CD4-positive, alpha-beta T cell treated with Interleukin-4 for 4 hours (primary cell): ENCODE measurements around the gene ELOA.
"Not testable (repeated sequence)": the region's sequence is repeated elsewhere in the genome, so short reads cannot be mapped to it uniquely, and the experiment has no call there.

ENCODE experiments used
- DNase-seq: peaks from one replicate; pipeline ENCODE4 v3.0.0-alpha.2; 2020

Gene ELOA

GRCh38 chr1:23802809-23803342, 59.6 kb downstream of the ELOA start:
- not testable (repeated sequence) for DNase-seq

- no peak for DNase-seq
Measured at GRCh38 chr1:23803674-23804073, 60.4 kb downstream of the ELOA start.

DNA sequence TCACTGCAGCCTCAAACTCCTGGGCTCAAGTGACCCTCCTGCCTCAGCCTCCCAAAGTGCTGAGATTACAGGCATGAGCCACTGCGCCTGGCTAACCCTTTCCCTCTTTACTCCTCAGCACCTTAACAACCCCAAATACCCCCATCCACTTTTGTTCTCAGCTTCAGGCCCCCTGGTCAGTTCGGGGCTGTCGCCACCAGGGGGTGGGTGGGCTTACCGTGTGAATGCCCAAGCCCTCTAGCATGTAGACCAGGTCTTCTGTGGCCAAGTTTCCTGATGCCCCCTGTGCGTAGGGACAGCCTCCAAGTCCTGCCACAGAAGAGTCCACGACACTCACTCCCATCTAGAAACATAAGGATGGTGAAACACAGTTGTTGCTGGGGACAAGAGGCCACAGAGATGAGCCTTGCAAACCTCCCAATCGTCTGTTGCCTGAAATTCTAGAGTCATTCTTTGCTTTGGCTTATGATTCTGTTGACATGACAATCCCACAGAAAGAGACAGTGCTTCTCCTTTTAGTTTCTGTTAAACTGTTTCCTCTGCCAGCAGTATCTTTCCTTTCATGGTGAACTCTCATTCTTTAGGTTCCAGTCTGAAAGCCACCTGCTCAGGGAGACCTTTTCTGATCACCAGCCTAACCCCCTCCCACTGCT, 61.0 kb downstream of the ELOA start:
- no peak for DNase-seq

DNA sequence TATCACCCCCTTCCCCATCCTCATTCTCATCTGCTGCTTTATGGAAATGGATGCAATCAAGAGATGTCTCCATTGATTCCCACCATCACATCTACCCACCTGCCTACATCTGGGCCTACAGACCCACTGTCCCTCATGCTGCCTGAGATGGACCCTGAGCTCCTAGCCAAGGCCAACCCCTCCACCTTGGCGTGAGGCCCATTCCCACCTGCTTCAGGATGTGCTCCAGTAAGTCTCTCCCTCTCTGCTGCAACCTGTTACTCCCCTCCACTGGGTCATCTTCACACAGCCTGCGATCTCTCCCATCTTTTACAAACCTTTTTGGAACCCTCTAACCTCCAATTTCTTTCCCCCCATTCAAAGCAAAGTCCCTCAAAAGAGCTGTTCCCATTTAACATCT, 61.8 kb downstream of the ELOA start:
- no peak for DNase-seq

DNA sequence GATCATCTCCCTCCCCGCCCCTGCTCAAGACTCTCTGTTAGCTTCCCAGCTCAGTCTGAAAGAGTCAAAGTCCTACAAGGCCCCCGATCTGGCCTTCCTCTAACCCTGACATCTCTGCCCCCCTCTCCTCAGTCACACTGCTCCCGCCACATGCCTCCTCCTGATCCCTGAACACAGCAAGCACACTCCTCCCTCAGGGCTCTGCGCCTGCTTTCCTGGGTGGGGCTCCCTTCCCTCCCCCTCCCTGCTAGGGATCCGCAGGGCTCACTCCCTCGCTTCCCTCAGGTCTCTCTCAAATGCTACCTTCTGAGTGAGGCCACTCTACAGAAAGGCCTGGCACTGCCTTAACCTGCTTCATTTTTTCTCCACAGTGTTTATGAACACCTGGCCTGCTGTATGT, 63.0 kb downstream of the ELOA start:
- no peak for DNase-seq

DNA sequence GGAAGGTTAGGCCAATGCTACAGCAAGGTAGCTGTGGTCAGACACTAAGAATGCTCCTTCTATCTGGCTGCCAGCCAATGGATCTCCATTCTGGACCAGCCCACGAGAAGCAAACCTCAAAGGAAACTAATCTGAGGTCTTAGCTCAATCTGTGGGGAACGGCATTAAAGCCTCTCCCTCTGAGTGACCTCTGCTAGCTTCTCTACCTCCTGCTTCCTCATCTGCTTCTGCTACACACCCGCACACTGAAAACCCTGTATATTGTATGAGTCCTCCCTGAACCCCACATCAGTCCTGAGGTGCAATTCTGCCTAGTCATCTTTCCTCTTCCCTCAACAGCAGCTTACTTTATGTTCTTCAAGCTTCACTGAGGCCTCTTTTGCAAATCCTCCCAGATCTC, 64.2 kb downstream of the ELOA start:
- DNase-seq = no peak

DNA sequence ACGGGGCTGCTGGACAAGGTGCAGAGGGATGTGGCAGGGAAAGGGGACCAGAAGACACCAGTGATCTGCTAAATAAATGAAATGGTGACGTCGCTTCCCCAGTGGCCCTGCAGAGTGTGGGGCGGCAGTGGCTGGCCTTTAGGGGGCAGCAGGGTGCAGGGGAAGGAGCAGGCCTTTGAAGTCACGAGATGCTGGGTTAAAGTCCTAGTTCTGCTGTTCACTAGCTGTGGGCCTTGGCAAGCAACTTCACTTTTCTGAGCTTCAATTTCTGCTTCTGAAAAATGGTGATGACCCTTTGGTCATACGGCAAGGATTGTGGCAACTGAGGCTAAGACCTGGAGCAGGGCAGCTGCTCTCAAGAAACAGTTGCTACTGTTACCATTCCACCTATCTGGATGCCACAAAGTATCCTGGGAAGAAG, 66.5 kb downstream of the ELOA start:
- peak; percentile 81 for DNase-seq

GRCh38 chr1:23810818-23811540, 67.7 kb downstream of the ELOA start:
- DNase-seq = peak; percentile 54
